ENCODE data around the gene JUNB. TPM values are rescaled to one million over a fixed set of nuclear protein-coding genes. Genes with fewer than 3 reads are reported as not detected.

Gene JUNB
- total and polyA plus RNA-seq, 12 donors, result 4.2 to 594 (median 247) TPM

DNA sequence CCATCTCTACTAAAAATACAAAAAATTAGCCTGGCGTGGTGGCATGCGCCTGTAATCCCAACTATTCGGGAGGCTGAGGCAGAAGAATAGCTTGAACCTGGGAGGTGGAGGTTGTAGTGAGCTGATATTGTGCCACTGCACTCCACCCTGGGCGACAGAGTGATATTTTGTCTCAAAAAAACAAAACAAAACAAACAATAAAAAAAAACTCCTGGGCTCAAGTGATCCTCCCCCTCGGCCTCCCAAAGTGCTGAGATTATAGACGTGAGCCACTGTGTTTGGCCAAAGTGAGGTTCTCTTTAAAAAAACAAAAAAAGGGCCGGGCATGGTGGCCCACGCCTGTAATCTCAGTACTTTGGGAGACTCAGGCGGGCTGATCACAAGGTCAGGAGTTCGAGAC lies 3.8 kb upstream of the JUNB start:
- peak in 2 of 7 donors; percentile 20 to 49 for DNase-seq
- no peaks in the 10 kb centered on the region for H3K9me3 ChIP-seq (replicated peaks in 1 of 3)
- no peak for TF ChIP-seq POLR2A (IDR thresholded peaks at IDR 0.05)
- TF ChIP-seq, protein P1, sequence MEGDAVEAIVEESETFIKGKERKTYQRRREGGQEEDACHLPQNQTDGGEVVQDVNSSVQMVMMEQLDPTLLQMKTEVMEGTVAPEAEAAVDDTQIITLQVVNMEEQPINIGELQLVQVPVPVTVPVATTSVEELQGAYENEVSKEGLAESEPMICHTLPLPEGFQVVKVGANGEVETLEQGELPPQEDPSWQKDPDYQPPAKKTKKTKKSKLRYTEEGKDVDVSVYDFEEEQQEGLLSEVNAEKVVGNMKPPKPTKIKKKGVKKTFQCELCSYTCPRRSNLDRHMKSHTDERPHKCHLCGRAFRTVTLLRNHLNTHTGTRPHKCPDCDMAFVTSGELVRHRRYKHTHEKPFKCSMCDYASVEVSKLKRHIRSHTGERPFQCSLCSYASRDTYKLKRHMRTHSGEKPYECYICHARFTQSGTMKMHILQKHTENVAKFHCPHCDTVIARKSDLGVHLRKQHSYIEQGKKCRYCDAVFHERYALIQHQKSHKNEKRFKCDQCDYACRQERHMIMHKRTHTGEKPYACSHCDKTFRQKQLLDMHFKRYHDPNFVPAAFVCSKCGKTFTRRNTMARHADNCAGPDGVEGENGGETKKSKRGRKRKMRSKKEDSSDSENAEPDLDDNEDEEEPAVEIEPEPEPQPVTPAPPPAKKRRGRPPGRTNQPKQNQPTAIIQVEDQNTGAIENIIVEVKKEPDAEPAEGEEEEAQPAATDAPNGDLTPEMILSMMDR (IDR thresholded peaks at IDR 0.05), result no peak
- peak overlapping the region; percentile 95 to 99 (median 97) for H3K27ac ChIP-seq
- no peaks in the 10 kb centered on the region for H3K27me3 ChIP-seq
- H3K4me1 ChIP-seq (replicated peaks in 1 of 2), result peaks cover 36 to 61% of the 10 kb centered on the region in 2 donors
- 72 to 84% (median 77%) methylated on average over 10 of the region's 10 CpGs for WGBS, 4 donors
- H3K4me3 ChIP-seq, result no peak overlapping the region
- intact Hi-C loops (cut with DNase I), result no loop called here
- no peaks in the 10 kb centered on the region for H3K36me3 ChIP-seq (replicated peaks in 1 of 2)

DNA sequence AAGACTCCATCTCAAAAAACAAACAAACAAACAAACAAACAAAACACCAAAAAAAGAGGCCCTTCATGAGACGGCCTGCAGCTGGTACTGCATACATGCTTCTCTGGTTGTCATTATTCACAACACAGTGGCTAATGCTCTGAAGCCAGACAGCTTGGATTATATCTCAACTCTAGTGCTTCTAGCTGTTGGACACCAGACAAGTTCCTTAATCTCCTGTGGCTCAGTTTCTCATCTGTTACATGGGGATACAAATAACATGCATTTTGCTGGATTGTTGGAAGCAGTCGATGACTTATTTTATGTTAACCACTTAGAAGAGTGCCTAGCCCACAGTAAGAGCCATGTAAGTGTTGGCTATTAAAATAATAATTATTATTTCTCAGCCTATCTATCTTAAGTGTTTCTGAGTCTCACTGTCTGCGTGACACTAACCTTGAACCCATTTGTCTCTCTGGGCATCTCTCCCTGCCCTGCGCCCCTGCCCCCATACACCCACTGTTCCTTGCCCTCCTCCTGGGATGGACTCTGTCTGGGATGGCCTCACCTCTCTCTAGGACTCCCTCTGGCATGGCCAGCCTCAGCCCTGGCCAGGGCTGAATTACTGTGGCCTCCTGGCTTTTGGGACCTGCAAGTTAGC lies 3.1 kb upstream of the JUNB start:
- Histone ChIP-seq H3K36me3 (replicated peaks in 1 of 2) (no peaks in the 10 kb centered on the region), H3K4me3 (peak overlapping the region in 1 of 4 donors; percentile 77), H3K4me1 (replicated peaks in 1 of 2) (peaks cover 30 to 57% of the 10 kb centered on the region in 2 donors), H3K27ac (peak overlapping the region; percentile 95 to 99 (median 97)), H3K9me3 (replicated peaks in 1 of 3) (no peaks in the 10 kb centered on the region), H3K27me3 (no peaks in the 10 kb centered on the region)
- peak in 2 of 7 donors; percentile 21 to 51 for DNase-seq
- intact Hi-C loops (cut with DNase I), result no loop called here
- TF ChIP-seq POLR2A (IDR thresholded peaks at IDR 0.05), result no peak
- 32 to 46% (median 41%) methylated on average over 4 of the region's 4 CpGs for WGBS, 4 donors

DNA sequence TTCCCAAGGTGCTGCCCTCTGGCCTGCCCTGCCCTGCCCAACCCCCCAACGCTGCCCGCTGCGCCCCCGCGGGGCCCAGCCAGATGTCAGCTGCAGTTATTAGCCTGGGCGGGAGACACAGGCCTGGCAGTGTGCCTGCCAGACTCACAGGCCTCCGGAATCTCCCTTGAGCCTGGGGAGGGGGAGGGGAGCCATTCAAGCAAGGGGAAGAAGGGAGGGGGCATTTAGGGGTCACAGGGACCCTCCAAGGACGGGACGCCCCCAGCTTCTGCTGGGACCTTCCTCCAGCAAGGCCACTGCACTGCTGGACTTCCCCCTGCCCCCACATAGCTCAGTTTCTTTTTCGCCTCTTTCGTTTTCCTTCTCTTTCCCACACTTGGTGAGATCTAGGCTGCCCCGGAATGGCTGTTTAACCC lies 2.6 kb upstream of the JUNB start:
- DNase-seq, result peak; percentile 85 to 92 (median 88)
- no peaks in the 10 kb centered on the region for H3K27me3 ChIP-seq
- H3K4me1 ChIP-seq (replicated peaks in 1 of 2), result peaks cover 25 to 51% of the 10 kb centered on the region in 2 donors
- WGBS, 4 donors, result 0 to 2% (median 1%) methylated on average over 8 to 12 of the region's 12 CpGs
- H3K36me3 ChIP-seq (replicated peaks in 1 of 2), result no peaks in the 10 kb centered on the region
- no peaks in the 10 kb centered on the region for H3K9me3 ChIP-seq (replicated peaks in 1 of 3)
- TF ChIP-seq, protein P1 (IDR thresholded peaks at IDR 0.05), result no peak
- TF ChIP-seq POLR2A (IDR thresholded peaks at IDR 0.05), result peak in 1 of 2 donors; percentile 24
- intact Hi-C loops (cut with DNase I), result no loop called here
- peak overlapping the region in 2 of 4 donors; percentile 1 to 77 for H3K4me3 ChIP-seq
- H3K27ac ChIP-seq, result peak overlapping the region; percentile 95 to 99 (median 97)

DNA sequence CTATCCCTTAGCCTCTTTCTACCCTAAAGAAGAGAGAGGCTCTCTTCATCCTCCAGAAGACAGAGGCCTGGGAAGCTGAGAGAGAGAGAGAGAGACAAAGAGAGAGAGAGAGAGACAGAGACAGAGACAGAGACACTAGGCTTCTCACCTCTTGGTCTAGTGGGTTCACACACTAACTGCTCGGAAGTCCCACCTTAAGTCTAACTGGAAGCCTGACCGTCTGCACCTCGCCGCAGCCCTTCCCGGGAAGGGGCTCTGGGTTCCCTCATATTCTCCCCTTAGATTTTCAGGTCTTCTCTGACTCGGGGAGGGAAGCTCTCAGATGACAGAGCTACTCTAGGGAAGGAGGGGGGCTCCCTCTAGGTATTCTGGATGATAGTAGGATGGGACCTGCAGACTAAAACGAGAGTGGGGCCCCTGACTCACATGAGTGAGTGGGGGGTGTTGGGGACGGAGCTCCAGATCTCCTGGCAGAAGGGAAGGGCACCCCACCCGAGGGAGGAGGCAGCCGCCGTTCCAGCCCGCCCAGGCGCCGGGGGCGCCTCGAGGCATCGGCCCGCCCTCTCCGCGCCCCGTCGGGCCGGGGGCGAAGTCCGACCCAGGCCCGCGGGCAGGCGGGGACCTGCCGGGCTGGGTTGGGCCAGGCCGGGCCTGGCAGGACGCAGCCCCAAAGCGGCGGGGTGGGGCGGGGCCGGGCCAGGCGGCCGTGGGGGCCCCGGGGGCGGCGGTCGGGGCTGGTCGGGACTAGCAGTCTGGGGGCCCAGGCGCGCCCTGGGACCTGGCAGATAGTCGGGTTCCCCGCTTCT lies 2.0 kb upstream of the JUNB start:
- Histone ChIP-seq H3K4me1 (replicated peaks in 1 of 2) (peaks cover 25 to 49% of the 10 kb centered on the region in 2 donors), H3K27ac (peak overlapping the region; percentile 97 to 100 (median 99)), H3K36me3 (replicated peaks in 1 of 2) (no peaks in the 10 kb centered on the region), H3K9me3 (replicated peaks in 1 of 3) (no peaks in the 10 kb centered on the region), H3K27me3 (no peaks in the 10 kb centered on the region), H3K4me3 (peak overlapping the region in 3 of 4 donors; percentile 1 to 77 (median 44))
- TF ChIP-seq, protein P1 (IDR thresholded peaks at IDR 0.05), result no peak
- peak in 1 of 2 donors; percentile 35 for TF ChIP-seq POLR2A (IDR thresholded peaks at IDR 0.05)
- 1 to 7% (median 2%) methylated on average over 7 to 46 of the region's 46 CpGs for WGBS, 4 donors
- intact Hi-C loops (cut with DNase I), result no loop called here
- DNase-seq, result peak in 2 of 7 donors; percentile 55 to 56
